ENCODE measurements around the gene EHD1.

Gene EHD1

DNA sequence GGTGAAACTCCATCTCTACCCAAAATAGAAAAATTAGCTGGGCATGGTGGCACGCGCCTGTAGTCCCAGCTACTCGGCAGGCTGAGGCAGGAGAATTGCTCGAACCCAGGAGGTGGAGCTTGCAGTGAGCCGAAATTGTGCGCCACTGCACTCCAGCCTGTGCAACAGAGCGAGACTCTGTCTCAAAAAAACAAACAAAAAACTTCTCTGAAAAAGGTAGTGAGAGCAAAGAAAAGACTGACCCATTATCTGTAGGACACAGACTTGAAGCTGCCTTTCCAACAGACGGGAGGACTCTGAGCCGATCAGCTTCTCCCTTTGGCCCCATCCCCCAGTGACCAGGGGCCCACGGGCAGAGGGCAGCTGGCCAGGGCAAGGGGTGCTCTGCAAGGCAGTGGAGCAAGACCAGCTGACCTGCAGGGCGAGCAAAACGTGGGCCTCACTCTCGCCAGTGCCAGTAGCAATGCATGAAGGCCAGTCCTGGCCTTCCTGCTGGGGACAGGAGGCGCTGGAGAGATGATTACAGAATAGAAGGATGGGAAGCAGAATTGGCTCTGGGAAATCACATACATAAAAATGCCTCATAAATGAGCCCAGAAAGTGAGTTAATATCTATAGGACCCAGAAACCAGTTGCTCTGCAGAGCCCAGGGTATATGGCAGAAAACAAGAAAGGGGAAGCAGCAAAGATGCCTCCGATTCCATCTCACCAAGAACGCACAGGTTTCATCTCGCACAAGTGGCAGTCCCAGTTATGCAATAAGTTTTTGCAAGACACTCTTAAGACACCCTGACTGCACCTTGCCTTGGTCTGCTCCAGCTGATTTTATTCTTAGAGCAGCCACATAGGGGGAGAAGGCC is 2.8 kb downstream of the EHD1 start:
- FAIRE-seq (no peak), DNase-seq (ENCODE audit: insufficient read length, low spot score) (no peak)

DNA sequence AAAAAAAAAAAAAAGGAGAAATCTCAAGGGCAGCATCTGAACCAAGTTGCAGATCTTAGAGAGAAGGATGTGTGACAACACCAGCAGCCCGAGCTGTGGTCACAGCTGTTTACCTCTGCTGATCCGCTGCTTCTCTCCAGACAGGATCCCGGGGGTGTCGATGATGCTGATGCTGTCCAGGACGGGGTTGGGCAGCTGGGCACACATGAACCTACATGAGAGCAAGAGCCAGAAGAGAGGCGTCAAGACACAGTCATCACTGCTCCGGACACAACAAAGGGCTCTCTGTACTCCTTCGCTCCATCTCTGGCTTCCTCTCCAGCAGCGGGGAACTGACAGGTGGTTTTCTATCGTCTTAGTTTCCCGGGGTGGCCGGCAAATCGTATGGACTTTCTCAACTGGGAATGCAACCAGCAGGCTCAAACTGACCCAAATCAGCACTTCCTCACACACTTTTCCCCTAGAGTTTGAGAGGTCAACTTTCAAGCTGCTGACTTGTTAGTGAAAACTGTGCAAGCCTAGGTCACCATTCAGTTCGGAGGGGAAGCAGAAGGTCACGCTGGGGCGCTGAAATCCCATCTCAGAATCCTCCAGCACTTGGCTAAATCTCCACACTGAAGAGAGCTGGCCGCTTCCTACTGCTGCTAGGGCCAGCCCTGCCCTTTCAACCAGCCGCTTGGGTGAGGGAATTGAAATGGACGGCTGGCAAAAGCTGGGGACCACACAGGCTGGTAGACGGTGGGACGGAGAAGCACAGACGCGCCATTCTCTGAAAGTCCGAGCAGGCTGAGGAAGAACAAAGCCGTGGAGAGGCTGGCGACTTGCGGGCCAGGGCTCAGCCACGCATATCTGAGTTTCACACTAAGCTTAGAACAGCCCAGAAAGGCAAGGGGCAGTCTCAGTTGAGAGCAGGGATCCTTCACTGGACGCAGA is 3.8 kb downstream of the EHD1 start:
- FAIRE-seq (no peak), DNase-seq (ENCODE audit: insufficient read length, low spot score) (no peak)

DNA sequence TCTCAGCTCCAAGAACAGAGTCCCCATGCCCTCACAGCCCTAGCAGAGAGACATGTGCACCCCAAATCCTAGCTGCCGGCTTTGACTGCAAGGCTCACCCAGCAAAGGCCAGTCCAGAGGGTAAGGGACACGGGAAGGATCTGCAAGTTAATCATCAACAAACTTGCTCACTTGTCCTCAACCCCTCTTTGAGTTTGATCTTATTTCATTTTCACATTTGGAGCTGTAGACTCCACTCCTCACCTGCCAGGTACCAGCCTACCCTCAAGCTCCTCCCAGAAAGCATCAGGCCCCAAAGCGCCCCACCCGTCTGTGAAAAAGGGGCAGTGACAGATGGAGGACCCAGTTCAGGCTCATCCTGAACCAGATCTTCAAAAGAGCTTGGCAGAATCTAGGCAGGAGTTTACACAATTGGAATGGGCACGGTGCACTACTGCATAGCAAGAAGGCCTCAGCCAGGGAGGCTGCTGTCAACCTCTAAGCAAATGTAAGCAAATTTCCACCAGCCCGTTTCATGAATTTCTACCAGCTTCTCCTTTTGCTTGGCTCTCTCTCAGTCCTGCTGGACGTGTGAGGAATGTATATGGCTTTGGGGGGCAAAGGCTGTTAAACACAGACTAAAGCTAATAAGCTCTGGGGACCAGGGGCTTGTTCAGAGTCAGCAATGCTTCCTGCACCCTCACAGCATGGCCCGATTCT is 5.5 kb downstream of the EHD1 start:
- FAIRE-seq (no peak), DNase-seq (ENCODE audit: insufficient read length, low spot score) (no peak)

DNA sequence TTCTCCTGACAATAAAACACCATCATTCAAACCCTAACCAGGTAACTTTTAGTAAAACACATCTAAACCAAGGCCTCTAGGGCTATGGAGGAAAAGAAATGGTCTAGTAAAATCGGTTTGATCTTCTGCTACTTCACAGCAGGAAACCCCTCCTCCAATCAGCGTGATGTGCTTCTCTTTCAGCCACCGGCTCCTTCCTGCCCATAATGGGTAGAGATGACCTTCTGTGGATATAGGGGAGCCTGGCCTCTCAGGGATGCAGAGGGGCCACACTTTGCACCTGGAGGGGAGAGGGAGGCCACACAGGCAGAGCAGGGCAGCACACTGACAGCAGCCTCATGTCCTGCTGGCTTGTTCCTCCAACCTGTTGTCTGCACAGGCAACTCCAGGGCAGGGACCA is 6.9 kb downstream of the EHD1 start:
- DNase-seq (ENCODE audit: insufficient read length, low spot score) (no peak), FAIRE-seq (no peak)

DNA sequence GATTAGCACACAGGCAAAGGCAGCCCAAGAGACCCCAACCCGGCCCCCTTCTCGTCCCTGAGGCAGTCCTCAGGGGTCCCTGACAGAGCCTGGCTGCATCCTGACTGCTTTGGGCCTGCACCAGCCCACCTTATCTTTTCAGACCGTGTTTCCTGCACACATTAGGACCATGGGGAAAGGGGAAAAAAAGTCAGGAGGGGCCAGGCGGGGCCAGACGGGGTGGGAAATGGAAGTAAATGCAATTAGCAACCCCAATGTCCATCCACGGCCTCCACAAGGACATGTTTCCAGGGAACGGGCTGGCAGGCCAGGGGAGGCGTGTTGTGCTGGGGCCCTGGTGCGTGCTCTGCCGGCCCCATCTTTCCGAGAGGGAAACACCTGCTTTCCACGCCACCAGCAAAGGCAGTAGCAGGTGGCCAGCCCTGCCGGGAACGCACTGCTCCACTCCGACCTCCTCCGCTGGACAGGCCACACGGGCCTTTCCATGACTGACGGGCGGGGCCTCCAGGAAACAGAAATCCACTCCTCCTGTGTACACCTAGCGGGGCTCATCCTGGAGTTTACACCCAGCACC is 7.4 kb downstream of the EHD1 start:
- FAIRE-seq (no peak), DNase-seq (ENCODE audit: insufficient read length, low spot score) (no peak)

DNA sequence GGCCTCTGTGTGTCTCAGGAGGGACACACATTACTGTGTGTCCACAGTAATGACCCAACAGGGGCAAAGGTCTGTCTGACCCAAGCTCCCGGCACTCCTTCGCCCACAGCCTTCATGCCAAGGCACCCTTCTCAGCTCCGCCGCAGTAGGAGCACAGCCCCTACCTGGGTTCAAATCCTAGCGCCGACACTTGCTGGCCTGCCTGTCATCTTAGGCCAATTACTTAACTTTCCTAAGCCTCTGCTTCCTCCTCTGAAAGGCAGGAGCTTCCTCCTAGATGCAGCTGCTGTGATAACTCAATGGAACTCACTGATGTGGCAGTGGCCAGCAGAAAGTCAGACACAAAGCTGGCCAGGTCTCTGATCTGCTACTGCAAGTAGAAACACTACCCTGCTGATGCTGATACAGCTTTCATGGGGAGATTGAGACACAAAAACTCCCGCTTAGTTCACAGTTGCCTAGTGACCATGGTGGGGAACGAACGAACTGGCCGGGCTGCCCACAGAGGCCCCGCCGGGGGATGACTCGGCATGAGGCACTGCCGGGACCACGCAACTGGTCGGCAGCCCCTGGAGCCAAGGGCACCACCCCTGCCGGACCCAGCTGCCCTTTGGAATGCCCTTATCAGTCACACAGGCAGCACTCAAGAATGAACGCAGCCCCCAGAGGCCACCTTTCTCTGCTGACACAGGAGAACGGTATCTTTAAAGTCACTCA is 8.1 kb downstream of the EHD1 start:
- DNase-seq (ENCODE audit: insufficient read length, low spot score), result no peak
- FAIRE-seq, result no peak

DNA sequence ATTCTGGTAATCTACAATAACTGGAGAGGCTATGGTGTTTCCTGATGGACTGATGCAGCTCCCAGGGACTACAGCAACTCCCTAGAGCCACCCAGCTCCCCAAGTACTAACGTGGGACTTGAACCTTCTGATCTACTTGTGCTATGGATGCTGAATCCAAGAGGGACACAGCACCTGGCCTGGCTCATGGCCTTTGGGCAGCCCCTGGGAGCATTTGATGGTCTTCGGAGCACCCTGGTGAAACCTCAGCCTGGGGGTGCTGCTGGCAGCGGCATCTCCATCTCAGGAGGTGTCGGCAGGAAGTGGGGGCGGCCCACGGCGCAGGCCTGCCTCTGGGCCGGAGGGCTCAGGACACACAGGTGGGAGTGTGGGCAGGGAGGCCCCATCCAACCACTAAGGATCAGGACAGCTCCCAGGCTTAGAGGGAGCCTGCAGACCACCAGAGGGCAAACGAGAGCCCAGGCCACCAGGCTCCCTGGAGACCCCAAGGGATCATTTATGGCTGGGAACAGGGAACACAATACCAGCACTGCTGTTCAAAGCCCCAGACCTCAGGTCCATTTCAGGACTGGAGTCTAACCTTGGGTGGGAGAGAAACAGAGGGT is 8.7 kb downstream of the EHD1 start:
- no peak for DNase-seq (ENCODE audit: insufficient read length, low spot score)

DNA sequence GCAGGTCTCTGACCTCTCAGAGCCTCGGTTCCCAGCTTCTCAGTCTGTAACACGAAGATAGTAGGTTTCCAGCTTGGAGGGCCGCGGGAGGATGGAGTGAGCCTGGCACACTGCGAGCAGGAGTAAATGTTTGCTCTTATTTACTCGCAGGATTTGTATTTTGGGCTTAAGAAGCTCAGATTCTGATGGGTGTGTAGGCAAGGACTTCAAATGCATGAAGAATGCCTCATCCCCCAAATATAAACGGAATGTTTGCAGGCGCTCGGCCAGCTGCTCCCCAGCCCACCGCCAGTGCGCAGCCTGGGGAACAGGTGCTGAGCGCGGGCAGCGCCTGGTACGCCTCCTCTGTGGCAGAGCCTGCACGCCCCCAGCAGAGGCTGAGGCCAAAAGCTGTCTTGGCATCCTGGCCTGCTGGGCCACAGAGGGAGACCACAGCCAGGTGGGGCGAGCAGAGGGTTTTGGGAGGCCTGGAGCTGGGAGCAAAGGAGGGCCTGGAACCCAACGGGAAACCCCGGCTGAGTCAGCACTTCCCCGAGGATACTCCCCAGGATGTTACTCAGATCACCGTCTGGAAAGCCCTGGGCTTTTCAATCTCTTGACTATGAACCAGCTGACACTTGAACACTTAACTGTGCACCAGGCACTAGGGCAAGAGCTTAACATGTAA is 9.4 kb downstream of the EHD1 start:
- peak; percentile 68 for DNase-seq (ENCODE audit: insufficient read length, low spot score)
- FAIRE-seq, result no peak

More for the DNA sequence above, 8.7 kb downstream of the EHD1 start:
- FAIRE-seq, result no peak

DNA sequence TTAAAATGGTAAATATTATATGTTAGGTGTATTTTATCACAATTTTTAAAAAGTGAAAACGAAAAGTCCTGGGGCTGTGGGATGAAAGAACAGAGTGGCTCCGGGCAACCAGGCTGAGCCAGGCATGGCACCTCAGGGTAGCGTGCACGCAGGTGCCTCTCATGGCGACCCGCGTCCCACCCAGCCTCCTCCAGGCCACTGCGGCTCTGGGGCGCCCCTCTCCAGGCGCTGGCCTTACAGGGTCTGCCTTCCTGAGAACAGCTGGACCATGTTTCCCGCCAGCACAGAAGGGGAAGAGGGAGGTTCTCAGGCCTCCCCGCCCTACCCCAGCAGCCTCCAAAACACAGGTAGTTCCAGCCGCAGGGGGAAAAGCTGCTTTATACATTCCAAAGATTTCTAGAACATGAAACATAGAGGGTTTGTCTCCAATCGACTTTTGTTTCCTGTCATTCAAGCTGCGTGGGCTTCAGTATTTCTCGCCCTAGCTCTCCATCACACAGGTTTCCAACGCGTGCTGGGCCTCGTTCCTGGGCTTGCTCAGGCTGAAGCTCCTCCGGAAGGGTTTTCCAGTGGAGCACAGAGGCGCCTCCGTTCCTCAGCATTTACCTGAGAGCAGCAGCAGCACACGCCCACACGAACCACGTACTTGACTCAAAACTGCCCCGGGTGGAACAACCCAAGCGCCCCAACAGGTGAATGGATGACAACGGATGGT is 10.5 kb downstream of the EHD1 start:
- FAIRE-seq, result no peak
- no peak for DNase-seq (ENCODE audit: insufficient read length, low spot score)

DNA sequence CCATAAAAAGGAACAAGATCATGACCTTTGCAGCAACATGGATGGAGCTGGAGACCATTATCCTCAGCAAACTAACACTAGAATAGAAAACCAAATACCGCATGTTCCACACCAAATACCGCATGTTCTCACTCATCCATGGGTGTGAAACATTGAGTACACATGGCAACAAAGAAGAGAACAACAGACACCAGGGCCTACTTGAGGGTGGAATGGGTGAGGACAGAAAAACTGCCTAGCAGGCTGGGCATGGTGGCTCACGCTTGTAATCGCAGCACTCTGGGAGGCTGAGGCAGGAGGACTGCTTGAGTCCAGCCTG is 12.3 kb downstream of the EHD1 start:
- no peak for DNase-seq (ENCODE audit: insufficient read length, low spot score)
- no peak for FAIRE-seq

DNA sequence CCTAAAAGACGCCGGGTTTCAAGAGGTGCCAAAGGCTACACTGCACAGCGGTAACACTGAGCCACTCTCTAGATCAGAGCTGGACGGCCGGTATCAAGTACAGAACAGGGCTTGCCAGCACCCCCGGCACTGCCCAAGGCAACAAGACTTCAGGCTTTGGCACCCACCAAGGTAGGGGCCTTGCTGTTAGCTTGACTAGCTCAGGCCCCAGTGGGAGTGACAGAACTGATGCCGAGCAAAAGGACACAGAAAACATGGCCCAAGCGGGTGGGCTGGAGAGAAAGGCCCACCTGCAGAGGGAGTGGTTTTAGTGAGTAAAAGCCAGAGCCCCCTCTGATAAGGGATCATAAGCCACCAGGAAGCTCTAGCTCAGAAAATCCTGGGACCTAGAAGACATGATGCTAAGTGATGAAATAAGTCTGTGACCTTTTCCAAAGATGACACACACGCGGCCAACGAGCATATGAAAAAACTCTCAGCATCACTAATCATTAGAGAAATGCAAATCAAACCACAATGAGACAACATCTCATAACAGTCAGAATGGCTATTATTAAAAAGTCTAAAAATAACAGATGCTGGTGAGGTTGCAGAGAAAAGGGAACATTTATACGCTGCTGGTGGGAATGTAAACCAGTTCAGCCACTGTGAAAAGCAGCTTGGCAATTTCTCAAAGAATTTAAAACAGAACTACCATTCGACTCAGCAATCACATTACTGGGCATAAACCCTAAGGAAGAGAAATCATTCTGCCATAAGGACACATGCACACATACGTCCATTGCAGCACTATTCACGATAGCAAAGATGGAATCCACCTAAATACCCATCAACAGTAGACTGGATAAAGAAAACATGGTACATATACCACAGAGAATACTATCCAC is 12.9 kb downstream of the EHD1 start:
- DNase-seq (ENCODE audit: insufficient read length, low spot score), result no peak
- peak; percentile 9 for FAIRE-seq

DNA sequence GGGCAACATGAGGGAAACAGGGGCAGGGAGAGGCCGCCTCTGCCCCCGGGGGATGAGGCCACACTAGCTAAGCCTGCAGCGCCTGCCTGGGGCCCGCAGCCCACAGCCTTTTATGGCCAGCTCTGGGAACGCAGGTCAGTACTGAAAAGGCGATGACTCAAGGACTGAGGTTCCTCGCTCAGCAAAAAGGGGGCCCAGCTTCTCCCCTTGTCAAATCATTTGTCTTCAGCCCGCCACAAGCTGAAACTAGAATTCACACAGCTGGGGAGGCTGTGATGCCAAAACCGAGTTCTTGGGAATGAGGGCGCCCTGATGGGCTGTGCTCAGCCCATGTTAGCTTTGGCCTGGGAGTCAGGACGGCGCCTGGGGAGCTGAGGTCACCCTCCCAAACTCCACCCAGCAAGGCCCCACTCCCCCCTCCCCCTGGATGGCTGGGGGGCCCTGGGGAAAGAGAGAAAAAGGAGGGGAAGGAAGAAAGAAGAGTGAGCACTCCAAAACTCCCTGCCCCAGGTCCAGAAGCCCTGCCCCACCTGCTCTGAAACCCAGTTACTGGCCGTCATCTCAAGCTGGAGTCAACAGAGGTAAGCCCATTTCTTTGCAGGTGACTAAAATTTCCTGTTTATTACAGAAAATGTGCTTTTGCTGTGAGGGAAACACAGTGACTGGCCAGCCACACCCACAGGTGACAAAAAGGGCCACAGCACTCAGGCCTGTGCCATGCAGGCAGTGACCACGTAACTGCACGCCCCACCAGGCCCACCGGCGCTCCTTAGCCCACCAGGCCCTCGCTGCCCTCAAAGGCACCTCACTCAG is 13.7 kb downstream of the EHD1 start:
- FAIRE-seq (no peak), DNase-seq (ENCODE audit: insufficient read length, low spot score) (no peak)

DNA sequence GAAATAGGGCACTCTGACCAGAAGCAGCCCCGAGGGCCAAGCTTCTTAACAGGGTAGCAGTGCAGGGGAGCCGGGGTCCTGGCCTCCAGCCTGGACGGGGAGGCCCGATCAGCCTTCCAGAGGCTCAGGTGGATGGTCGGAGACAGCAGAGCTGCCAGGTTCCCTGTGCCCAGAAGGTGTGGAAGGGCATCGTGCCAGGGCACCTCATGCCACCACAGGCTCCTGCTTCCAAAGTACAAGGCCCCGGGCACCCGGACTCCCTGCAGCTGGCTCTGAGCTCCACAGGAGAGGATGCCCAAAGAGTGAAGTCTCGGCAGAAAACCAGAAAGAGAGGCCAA is 14.3 kb downstream of the EHD1 start:
- FAIRE-seq, result no peak

DNA sequence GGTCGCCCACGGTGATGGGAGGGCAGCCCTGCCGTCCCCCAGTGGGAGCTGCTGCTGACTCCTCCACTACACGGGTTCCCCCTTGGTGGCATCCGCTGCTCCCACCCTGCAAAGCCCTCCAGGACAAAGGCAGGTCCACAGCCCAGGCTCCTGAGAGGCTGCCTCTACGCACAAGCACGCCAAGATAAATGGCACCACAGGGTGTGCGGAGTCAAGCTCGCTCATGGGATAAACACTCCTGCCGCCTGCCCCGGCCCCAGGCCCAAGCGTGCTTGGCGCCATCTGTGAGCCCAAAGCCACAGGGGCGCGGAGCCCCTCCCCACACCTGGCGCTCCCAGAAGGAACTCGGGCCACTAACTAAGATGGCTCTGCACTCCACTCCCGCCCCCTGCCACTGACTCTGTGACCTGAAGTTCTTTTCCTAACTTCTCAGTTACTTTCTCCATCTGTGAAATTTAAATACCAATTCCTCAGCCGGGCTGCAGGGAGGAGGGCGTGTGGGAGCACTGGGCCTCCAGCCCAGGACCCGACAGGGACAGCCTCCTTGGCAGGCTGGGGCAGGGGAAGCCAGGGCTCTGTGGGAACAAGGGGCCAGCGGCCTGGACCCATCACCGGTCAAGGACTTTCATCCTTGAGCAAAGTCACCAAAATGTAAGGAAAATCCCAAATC is 14.9 kb downstream of the EHD1 start:
- no peak for DNase-seq (ENCODE audit: insufficient read length, low spot score)
- no peak for FAIRE-seq

More for the DNA sequence above, 14.3 kb downstream of the EHD1 start:
- DNase-seq (ENCODE audit: insufficient read length, low spot score), result no peak

DNA sequence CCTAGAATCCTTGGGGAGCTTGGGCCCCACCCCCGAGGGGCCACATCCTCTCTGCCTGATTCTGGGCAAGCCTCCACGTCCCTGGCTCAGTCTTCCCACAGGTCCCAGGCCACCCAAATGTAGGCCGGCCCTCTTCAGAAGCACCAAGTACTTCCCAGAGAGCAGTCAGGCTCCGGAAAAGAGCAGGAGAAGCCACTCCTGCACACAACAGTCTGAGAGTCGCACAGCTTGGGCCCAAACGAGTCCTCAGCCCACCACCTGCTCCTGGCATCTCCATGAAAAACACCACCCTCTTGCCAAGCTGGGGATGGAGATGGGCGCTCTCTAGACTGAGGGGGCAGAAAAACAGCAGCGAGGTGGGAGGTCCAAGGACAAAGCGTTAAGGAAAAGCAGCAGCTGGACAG is 15.4 kb downstream of the EHD1 start:
- FAIRE-seq (no peak), DNase-seq (ENCODE audit: insufficient read length, low spot score) (no peak)

DNA sequence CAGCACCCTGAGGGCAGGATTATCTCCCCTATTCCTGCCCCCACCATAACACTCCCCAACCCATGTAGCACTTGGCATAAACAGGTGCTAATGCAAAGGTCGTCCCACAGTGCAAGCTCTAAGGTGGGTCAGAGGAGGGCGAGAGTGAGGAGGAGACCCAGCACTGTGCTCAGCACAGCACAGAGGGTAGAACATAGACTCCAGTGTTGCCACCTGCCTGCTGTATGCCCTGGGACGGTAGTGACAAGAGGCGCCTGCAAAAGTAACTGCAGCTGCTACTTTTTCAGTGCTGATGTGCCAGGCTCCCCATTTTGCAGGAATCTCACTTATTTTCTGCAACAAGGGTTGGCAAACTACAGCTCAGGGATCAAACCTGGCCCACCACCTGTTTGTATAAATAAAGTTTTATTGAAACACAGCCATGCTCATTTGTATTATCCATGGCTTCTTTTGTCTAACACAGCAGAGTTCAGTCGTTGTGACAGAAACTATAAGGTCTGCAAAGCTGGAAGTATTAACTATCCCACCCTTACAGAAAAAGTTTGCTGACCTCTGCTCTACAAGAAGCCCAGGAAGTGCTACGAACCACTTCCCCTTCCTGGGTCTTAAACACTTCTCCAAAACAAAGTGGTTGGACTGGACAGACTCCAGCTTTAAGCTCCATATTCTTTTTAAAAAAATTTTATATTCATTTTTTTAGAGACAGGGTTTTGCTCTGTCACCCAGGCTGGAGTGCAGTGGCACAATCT is 17.0 kb downstream of the EHD1 start:
- no peak for DNase-seq (ENCODE audit: insufficient read length, low spot score)
- no peak for FAIRE-seq

Measured in HTR-8/SVneo (cell line).